22Rv1 (cell line): ENCODE results near the gene TIMM17A.

ENCODE experiments used
- CTCF ChIP-seq: fragments of 450-650 bp; IDR thresholded peaks from 2 replicates; pipeline ENCODE4 v1.5.1; 2017; ENCODE audit warnings: mild to moderate bottlenecking
- ZFX ChIP-seq: fragments of 450-650 bp; IDR thresholded peaks from 2 replicates; pipeline ENCODE4 v1.6.1; 2017; ENCODE audit warnings: antibody characterized with exemption, borderline replicate concordance

- TF ChIP-seq CTCF = no peak
- TF ChIP-seq ZFX = no peak
These were observed 13.1 kb downstream of the TIMM17A start for GRCh38 chr1:201968202-201968925.
